ENCODE results near the gene IFNA6.
A peak's percentile ranks its signal among the peaks of the same experiment; 100 is the strongest.
"Not testable (repeated sequence)": the region's sequence is repeated elsewhere in the genome, so short reads cannot be mapped to it uniquely, and the experiment has no call there.

The IFNA6 gene

GRCh38 chr9:21350787-21351186 is at the start of gene IFNA6:
Gene IFNA6, minus strand, starts transcription at chr9:21350887. Its CDS starts 0 bp downstream, at chr9:21350887.
- Histone ChIP-seq H3K27me3 (ENCODE audit: control insufficient read depth in 2 of 2, insufficient read depth in 2 of 2, low read length in 2 of 2) (peaks cover 0 to 4% of the 10 kb centered on the region in 2 donors), H3K9ac (ENCODE audit: low read depth in 1 of 2, low read length in 2 of 2) (no peak within 1 kb of the TSS), H3K27ac (ENCODE audit: low read depth in 2 of 2, low read length in 2 of 2) (no peak within 1 kb of the TSS), H3K9me3 (ENCODE audit: control insufficient read depth in 2 of 2, low read length in 2 of 2) (no peaks in the 10 kb centered on the region), H3K36me3 (ENCODE audit: control insufficient read depth in 2 of 2, insufficient read depth in 2 of 2, low read length in 2 of 2) (no peaks in the 10 kb centered on the region), H3K4me3 (ENCODE audit: low read length in 2 of 2) (no peak within 1 kb of the TSS), H3K4me1 (ENCODE audit: control insufficient read depth in 2 of 2, insufficient read depth in 2 of 2, low read length in 2 of 2) (no peaks in the 10 kb centered on the region)

- no peak overlapping the region for H3K27ac ChIP-seq (ENCODE audit: low read depth in 2 of 2, low read length in 2 of 2)
- H3K9ac ChIP-seq (ENCODE audit: low read depth in 1 of 2, low read length in 2 of 2), result no peak overlapping the region
- peaks cover 6 to 12% of the 10 kb centered on the region in 2 donors for H3K4me1 ChIP-seq (ENCODE audit: control insufficient read depth in 2 of 2, insufficient read depth in 2 of 2, low read length in 2 of 2)
- no peak overlapping the region for H3K4me3 ChIP-seq (ENCODE audit: low read length in 2 of 2)
- H3K27me3 ChIP-seq (ENCODE audit: control insufficient read depth in 2 of 2, insufficient read depth in 2 of 2, low read length in 2 of 2), result peaks cover 17 to 31% of the 10 kb centered on the region in 2 donors
- H3K36me3 ChIP-seq (ENCODE audit: control insufficient read depth in 2 of 2, insufficient read depth in 2 of 2, low read length in 2 of 2), result no peaks in the 10 kb centered on the region
- no peaks in the 10 kb centered on the region for H3K9me3 ChIP-seq (ENCODE audit: control insufficient read depth in 2 of 2, low read length in 2 of 2)
These were observed 49.3 kb upstream of the IFNA6 start for GRCh38 chr9:21399956-21400355.

- Histone ChIP-seq H3K9ac (ENCODE audit: low read depth in 1 of 2, low read length in 2 of 2) (no peak overlapping the region), H3K4me1 (ENCODE audit: control insufficient read depth in 2 of 2, insufficient read depth in 2 of 2, low read length in 2 of 2) (peaks cover 6 to 12% of the 10 kb centered on the region in 2 donors), H3K27me3 (ENCODE audit: control insufficient read depth in 2 of 2, insufficient read depth in 2 of 2, low read length in 2 of 2) (peaks cover 19 to 35% of the 10 kb centered on the region in 2 donors), H3K4me3 (ENCODE audit: low read length in 2 of 2) (no peak overlapping the region), H3K9me3 (ENCODE audit: control insufficient read depth in 2 of 2, low read length in 2 of 2) (no peaks in the 10 kb centered on the region), H3K27ac (ENCODE audit: low read depth in 2 of 2, low read length in 2 of 2) (no peak overlapping the region), H3K36me3 (ENCODE audit: control insufficient read depth in 2 of 2, insufficient read depth in 2 of 2, low read length in 2 of 2) (no peaks in the 10 kb centered on the region)
These were observed 48.3 kb upstream of the IFNA6 start for GRCh38 chr9:21398955-21399489.

GRCh38 chr9:21395778-21396717 is 45.4 kb upstream of the IFNA6 start:
- Histone ChIP-seq H3K27me3 (ENCODE audit: control insufficient read depth in 2 of 2, insufficient read depth in 2 of 2, low read length in 2 of 2) (peaks cover 24 to 42% of the 10 kb centered on the region in 2 donors), H3K9ac (ENCODE audit: low read depth in 1 of 2, low read length in 2 of 2) (peak overlapping the region; percentile 5 to 21), H3K27ac (ENCODE audit: low read depth in 2 of 2, low read length in 2 of 2) (no peak overlapping the region)

GRCh38 chr9:21392270-21392669 is 41.6 kb upstream of the IFNA6 start:
- H3K27ac ChIP-seq (ENCODE audit: low read depth in 2 of 2, low read length in 2 of 2), result no peak overlapping the region
- H3K36me3 ChIP-seq (ENCODE audit: control insufficient read depth in 2 of 2, insufficient read depth in 2 of 2, low read length in 2 of 2), result no peaks in the 10 kb centered on the region
- peaks cover 24 to 42% of the 10 kb centered on the region in 2 donors for H3K27me3 ChIP-seq (ENCODE audit: control insufficient read depth in 2 of 2, insufficient read depth in 2 of 2, low read length in 2 of 2)
- H3K9ac ChIP-seq (ENCODE audit: low read depth in 1 of 2, low read length in 2 of 2), result no peak overlapping the region
- H3K4me1 ChIP-seq (ENCODE audit: control insufficient read depth in 2 of 2, insufficient read depth in 2 of 2, low read length in 2 of 2), result peaks cover 0 to 6% of the 10 kb centered on the region in 2 donors
- no peaks in the 10 kb centered on the region for H3K9me3 ChIP-seq (ENCODE audit: control insufficient read depth in 2 of 2, low read length in 2 of 2)
- no peak overlapping the region for H3K4me3 ChIP-seq (ENCODE audit: low read length in 2 of 2)

More at GRCh38 chr9:21395778-21396717, 45.4 kb upstream of the IFNA6 start:
- no peaks in the 10 kb centered on the region for H3K9me3 ChIP-seq (ENCODE audit: control insufficient read depth in 2 of 2, low read length in 2 of 2)
- peak overlapping the region; percentile 55 to 65 for H3K4me3 ChIP-seq (ENCODE audit: low read length in 2 of 2)
- H3K4me1 ChIP-seq (ENCODE audit: control insufficient read depth in 2 of 2, insufficient read depth in 2 of 2, low read length in 2 of 2), result peaks cover 0 to 6% of the 10 kb centered on the region in 2 donors
- no peaks in the 10 kb centered on the region for H3K36me3 ChIP-seq (ENCODE audit: control insufficient read depth in 2 of 2, insufficient read depth in 2 of 2, low read length in 2 of 2)

GRCh38 chr9:21385131-21385670 is 34.5 kb upstream of the IFNA6 start, which contains the start of gene IFNA2:
Gene IFNA2, minus strand, starts transcription at chr9:21385398. Its CDS starts 69 bp downstream, at chr9:21385329.
- peaks cover 3 to 4% of the 10 kb centered on the region in 2 donors for H3K27me3 ChIP-seq (ENCODE audit: control insufficient read depth in 2 of 2, insufficient read depth in 2 of 2, low read length in 2 of 2)

GRCh38 chr9:21383627-21384026 is 32.9 kb upstream of the IFNA6 start:
- Histone ChIP-seq H3K27me3 (ENCODE audit: control insufficient read depth in 2 of 2, insufficient read depth in 2 of 2, low read length in 2 of 2) (peaks cover 0 to 4% of the 10 kb centered on the region in 2 donors), H3K9ac (ENCODE audit: low read depth in 1 of 2, low read length in 2 of 2) (no peak overlapping the region), H3K27ac (ENCODE audit: low read depth in 2 of 2, low read length in 2 of 2) (no peak overlapping the region), H3K36me3 (ENCODE audit: control insufficient read depth in 2 of 2, insufficient read depth in 2 of 2, low read length in 2 of 2) (no peaks in the 10 kb centered on the region), H3K4me1 (ENCODE audit: control insufficient read depth in 2 of 2, insufficient read depth in 2 of 2, low read length in 2 of 2) (no peaks in the 10 kb centered on the region), H3K9me3 (ENCODE audit: control insufficient read depth in 2 of 2, low read length in 2 of 2) (no peaks in the 10 kb centered on the region), H3K4me3 (ENCODE audit: low read length in 2 of 2) (no peak overlapping the region)

More at GRCh38 chr9:21385131-21385670, 34.5 kb upstream of the IFNA6 start, which contains the start of gene IFNA2:
- no peaks in the 10 kb centered on the region for H3K36me3 ChIP-seq (ENCODE audit: control insufficient read depth in 2 of 2, insufficient read depth in 2 of 2, low read length in 2 of 2)
- H3K9me3 ChIP-seq (ENCODE audit: control insufficient read depth in 2 of 2, low read length in 2 of 2), result no peaks in the 10 kb centered on the region
- no peak within 1 kb of the TSS for H3K4me3 ChIP-seq (ENCODE audit: low read length in 2 of 2)
- no peak within 1 kb of the TSS for H3K27ac ChIP-seq (ENCODE audit: low read depth in 2 of 2, low read length in 2 of 2)
- H3K9ac ChIP-seq (ENCODE audit: low read depth in 1 of 2, low read length in 2 of 2), result no peak within 1 kb of the TSS
- no peaks in the 10 kb centered on the region for H3K4me1 ChIP-seq (ENCODE audit: control insufficient read depth in 2 of 2, insufficient read depth in 2 of 2, low read length in 2 of 2)

- Histone ChIP-seq H3K9me3 (ENCODE audit: control insufficient read depth in 2 of 2, low read length in 2 of 2) (no peaks in the 10 kb centered on the region), H3K9ac (ENCODE audit: low read depth in 1 of 2, low read length in 2 of 2) (no peak overlapping the region), H3K36me3 (ENCODE audit: control insufficient read depth in 2 of 2, insufficient read depth in 2 of 2, low read length in 2 of 2) (no peaks in the 10 kb centered on the region), H3K4me3 (ENCODE audit: low read length in 2 of 2) (no peak overlapping the region), H3K27ac (ENCODE audit: low read depth in 2 of 2, low read length in 2 of 2) (no peak overlapping the region), H3K27me3 (ENCODE audit: control insufficient read depth in 2 of 2, insufficient read depth in 2 of 2, low read length in 2 of 2) (no peaks in the 10 kb centered on the region), H3K4me1 (ENCODE audit: control insufficient read depth in 2 of 2, insufficient read depth in 2 of 2, low read length in 2 of 2) (no peaks in the 10 kb centered on the region)
These were observed 31.0 kb upstream of the IFNA6 start for GRCh38 chr9:21381448-21382339.

GRCh38 chr9:21371467-21371866 is 20.8 kb upstream of the IFNA6 start:
- H3K27ac ChIP-seq (ENCODE audit: low read depth in 2 of 2, low read length in 2 of 2); H3K27me3 ChIP-seq (ENCODE audit: control insufficient read depth in 2 of 2, insufficient read depth in 2 of 2, low read length in 2 of 2); H3K4me1 ChIP-seq (ENCODE audit: control insufficient read depth in 2 of 2, insufficient read depth in 2 of 2, low read length in 2 of 2); H3K36me3 ChIP-seq (ENCODE audit: control insufficient read depth in 2 of 2, insufficient read depth in 2 of 2, low read length in 2 of 2); H3K9ac ChIP-seq (ENCODE audit: low read depth in 1 of 2, low read length in 2 of 2); H3K9me3 ChIP-seq (ENCODE audit: control insufficient read depth in 2 of 2, low read length in 2 of 2); H3K4me3 ChIP-seq (ENCODE audit: low read length in 2 of 2): not testable (repeated sequence)
